A549 (cell line): ENCODE measurements around the gene AP2A2.

Experiments used
- CEBPB ChIP-seq, 2 experiments: fragments of >200 bp in 1 of 2; sonication (Bioruptor Twin) in 1 of 2; formaldehyde crosslinking in 1 of 2; IDR thresholded peaks; 2 replicates each; pipeline ENCODE4 v1.6.1; 2012 to 2016
- CHD2 ChIP-seq: fragments of 150-350 bp; IDR thresholded peaks from 2 replicates; pipeline ENCODE4 v1.6.1; 2014; ENCODE audit warnings: low read length; ENCODE audit not compliant: partially characterized antibody
- HDAC2 ChIP-seq: fragments of 200-600 bp; sonication (generic); IDR thresholded peaks from 2 replicates; pipeline ENCODE4 v1.6.1; 2016
- MAFK ChIP-seq: fragments of 450-650 bp; IDR thresholded peaks from 2 replicates; pipeline ENCODE4 v1.6.1; 2014; ENCODE audit not compliant: partially characterized antibody
- NPAS2 ChIP-seq: fragments of 250-450 bp; sonication (Bioruptor Pico); IDR thresholded peaks from 2 replicates; pipeline ENCODE4 v1.8.0; 2022; ENCODE audit warnings: mild to moderate bottlenecking, moderate library complexity, borderline replicate concordance
- POLR2A ChIP-seq: IDR thresholded peaks from 2 replicates; pipeline ENCODE4 v1.6.1; 2012; ENCODE audit warnings: mild to moderate bottlenecking, low read length
- TF ChIP-seq, protein P1 (sequence below): fragments of >200 bp; sonication (Bioruptor Twin); formaldehyde crosslinking; IDR thresholded peaks from 3 replicates; pipeline ENCODE4 v1.5.1; 2016
- TF ChIP-seq, protein P2 (sequence below): fragments of 200-600 bp; sonication (generic); IDR thresholded peaks from 2 replicates; pipeline ENCODE4 v1.6.1; 2016; ENCODE audit warnings: antibody characterized with exemption, mild to moderate bottlenecking, moderate library complexity
- TF ChIP-seq, protein P3 (sequence below): fragments of >200 bp; sonication (Bioruptor Twin); formaldehyde crosslinking; IDR thresholded peaks from 3 replicates; pipeline ENCODE4 v1.6.1; 2016

DNA sequence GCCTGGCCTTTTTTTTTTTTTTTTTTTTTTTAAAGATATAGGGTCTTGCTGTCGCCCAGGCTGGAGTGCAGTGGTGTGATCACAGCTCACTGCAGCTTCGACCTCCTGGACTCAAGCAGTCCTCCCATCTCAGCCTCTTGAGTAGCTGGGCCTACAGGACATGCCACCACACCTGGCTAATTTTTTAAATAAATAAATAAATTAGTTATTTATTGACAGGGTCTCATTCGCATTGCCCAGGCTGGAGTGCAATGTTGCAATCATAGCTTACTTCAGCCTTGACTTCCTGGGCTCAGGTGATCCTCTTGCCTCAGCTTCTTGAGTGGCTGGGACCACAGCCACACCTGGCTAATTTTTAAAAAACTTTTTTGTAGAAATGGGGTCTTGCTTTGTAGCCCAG is 10.5 kb downstream of the AP2A2 start:
- TF ChIP-seq, protein P1, sequence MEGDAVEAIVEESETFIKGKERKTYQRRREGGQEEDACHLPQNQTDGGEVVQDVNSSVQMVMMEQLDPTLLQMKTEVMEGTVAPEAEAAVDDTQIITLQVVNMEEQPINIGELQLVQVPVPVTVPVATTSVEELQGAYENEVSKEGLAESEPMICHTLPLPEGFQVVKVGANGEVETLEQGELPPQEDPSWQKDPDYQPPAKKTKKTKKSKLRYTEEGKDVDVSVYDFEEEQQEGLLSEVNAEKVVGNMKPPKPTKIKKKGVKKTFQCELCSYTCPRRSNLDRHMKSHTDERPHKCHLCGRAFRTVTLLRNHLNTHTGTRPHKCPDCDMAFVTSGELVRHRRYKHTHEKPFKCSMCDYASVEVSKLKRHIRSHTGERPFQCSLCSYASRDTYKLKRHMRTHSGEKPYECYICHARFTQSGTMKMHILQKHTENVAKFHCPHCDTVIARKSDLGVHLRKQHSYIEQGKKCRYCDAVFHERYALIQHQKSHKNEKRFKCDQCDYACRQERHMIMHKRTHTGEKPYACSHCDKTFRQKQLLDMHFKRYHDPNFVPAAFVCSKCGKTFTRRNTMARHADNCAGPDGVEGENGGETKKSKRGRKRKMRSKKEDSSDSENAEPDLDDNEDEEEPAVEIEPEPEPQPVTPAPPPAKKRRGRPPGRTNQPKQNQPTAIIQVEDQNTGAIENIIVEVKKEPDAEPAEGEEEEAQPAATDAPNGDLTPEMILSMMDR = no peak
- TF ChIP-seq NPAS2 (CRISPR knock-in tag) (no peak), HDAC2 (no peak), MAFK (no peak), POLR2A (no peak), CEBPB (IDR thresholded peaks at IDR 0.05) (no peak), CHD2 (no peak)
- TF ChIP-seq, protein P2, sequence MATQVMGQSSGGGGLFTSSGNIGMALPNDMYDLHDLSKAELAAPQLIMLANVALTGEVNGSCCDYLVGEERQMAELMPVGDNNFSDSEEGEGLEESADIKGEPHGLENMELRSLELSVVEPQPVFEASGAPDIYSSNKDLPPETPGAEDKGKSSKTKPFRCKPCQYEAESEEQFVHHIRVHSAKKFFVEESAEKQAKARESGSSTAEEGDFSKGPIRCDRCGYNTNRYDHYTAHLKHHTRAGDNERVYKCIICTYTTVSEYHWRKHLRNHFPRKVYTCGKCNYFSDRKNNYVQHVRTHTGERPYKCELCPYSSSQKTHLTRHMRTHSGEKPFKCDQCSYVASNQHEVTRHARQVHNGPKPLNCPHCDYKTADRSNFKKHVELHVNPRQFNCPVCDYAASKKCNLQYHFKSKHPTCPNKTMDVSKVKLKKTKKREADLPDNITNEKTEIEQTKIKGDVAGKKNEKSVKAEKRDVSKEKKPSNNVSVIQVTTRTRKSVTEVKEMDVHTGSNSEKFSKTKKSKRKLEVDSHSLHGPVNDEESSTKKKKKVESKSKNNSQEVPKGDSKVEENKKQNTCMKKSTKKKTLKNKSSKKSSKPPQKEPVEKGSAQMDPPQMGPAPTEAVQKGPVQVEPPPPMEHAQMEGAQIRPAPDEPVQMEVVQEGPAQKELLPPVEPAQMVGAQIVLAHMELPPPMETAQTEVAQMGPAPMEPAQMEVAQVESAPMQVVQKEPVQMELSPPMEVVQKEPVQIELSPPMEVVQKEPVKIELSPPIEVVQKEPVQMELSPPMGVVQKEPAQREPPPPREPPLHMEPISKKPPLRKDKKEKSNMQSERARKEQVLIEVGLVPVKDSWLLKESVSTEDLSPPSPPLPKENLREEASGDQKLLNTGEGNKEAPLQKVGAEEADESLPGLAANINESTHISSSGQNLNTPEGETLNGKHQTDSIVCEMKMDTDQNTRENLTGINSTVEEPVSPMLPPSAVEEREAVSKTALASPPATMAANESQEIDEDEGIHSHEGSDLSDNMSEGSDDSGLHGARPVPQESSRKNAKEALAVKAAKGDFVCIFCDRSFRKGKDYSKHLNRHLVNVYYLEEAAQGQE = no peak
- TF ChIP-seq, protein P3, sequence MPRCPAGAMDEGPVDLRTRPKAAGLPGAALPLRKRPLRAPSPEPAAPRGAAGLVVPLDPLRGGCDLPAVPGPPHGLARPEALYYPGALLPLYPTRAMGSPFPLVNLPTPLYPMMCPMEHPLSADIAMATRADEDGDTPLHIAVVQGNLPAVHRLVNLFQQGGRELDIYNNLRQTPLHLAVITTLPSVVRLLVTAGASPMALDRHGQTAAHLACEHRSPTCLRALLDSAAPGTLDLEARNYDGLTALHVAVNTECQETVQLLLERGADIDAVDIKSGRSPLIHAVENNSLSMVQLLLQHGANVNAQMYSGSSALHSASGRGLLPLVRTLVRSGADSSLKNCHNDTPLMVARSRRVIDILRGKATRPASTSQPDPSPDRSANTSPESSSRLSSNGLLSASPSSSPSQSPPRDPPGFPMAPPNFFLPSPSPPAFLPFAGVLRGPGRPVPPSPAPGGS = no peak
